Mesothelial cell of epicardium (in vitro differentiated cells): ENCODE results near the gene TANGO6. TPM values are rescaled to one million over a fixed set of nuclear protein-coding genes. Genes with fewer than 3 reads are reported as not detected.

ENCODE experiments used
- DNase-seq, 2 experiments: peaks; one replicate each; pipeline ENCODE4 v3.0.0; 2021; ENCODE audit warnings: low spot score in 2 of 2; ENCODE audit not compliant: unreplicated experiment in 2 of 2
- H3K27ac Mint-ChIP-seq: 2 replicates; pipeline ENCODE4 v1.8.0; 2021; ENCODE audit warnings: mixed read lengths
- H3K27me3 Mint-ChIP-seq: 2 replicates; pipeline ENCODE4 v1.8.0; 2021; ENCODE audit warnings: low read depth, mixed read lengths
- H3K36me3 Mint-ChIP-seq: 2 replicates; pipeline ENCODE4 v1.8.0; 2021; ENCODE audit warnings: mixed read lengths
- H3K4me1 Mint-ChIP-seq: 2 replicates; pipeline ENCODE4 v1.8.0; 2021; ENCODE audit warnings: mixed read lengths
- H3K4me3 Mint-ChIP-seq: 2 replicates; pipeline ENCODE4 v1.8.0; 2021; ENCODE audit warnings: mild to moderate bottlenecking, moderate library complexity, mixed read lengths
- H3K9me3 Mint-ChIP-seq: 2 replicates; pipeline ENCODE4 v1.8.0; 2021; ENCODE audit warnings: mixed read lengths
- total RNA-seq: library from RNA; stranded (reverse); gene quantifications from 3 replicates; pipeline ENCODE4 v1.2.1, GENCODE V29; 2021
- TF ChIP-seq, protein P1 (sequence below): fragments of 200-600 bp; sonication (generic); IDR thresholded peaks from one replicate; pipeline ENCODE4 v1.5.0; 2021; ENCODE audit warnings: antibody characterized with exemption; ENCODE audit not compliant: unreplicated experiment

TANGO6 gene
- total RNA-seq, 1 donor from 2014 or later, result 12.8 TPM

DNA sequence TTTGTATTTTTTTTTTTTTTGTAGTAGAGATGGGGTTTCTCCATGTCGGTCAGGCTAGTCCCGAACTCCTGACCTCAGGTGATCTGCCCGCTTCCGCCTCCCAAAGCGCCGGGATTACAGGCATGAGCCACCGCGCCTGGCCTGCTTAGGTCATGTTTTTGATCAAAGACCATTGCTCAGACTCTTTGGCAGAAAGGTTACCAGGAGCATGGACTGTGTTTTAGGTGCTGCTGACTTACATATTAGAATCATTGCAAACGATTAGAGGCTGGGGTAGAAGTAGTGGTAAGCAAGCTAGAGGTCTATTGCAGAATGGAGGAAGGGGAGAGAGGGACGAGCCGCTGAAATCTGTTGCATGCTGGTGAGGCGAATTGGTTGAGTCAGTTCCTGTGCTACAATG lies 79.8 kb downstream of the TANGO6 start:
- Mint-ChIP-seq H3K27me3 (no peaks in the 10 kb centered on the region), H3K4me1 (no peaks in the 10 kb centered on the region)
- TF ChIP-seq, protein P1, sequence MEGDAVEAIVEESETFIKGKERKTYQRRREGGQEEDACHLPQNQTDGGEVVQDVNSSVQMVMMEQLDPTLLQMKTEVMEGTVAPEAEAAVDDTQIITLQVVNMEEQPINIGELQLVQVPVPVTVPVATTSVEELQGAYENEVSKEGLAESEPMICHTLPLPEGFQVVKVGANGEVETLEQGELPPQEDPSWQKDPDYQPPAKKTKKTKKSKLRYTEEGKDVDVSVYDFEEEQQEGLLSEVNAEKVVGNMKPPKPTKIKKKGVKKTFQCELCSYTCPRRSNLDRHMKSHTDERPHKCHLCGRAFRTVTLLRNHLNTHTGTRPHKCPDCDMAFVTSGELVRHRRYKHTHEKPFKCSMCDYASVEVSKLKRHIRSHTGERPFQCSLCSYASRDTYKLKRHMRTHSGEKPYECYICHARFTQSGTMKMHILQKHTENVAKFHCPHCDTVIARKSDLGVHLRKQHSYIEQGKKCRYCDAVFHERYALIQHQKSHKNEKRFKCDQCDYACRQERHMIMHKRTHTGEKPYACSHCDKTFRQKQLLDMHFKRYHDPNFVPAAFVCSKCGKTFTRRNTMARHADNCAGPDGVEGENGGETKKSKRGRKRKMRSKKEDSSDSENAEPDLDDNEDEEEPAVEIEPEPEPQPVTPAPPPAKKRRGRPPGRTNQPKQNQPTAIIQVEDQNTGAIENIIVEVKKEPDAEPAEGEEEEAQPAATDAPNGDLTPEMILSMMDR, result no peak

DNA sequence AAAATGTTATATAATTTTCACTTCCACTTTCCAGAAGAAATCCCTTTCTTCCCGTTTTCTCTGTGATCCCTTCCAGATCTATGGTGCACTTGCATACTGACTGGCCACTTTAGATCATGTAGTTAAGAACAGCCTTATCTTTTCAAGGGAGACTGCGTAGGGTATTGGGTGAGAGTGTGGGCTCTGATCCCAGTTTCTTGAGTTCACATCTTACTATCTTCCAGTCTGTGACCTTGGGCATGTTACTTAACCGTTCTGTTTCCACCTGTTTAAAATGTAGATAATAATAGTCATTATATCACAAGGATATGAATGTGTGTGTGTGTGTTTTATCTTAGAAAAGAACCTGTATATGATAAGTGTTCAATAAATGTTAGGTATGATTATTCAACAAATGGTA lies 83.7 kb downstream of the TANGO6 start:
- H3K9me3 Mint-ChIP-seq, result no peaks in the 10 kb centered on the region
- no peak overlapping the region for H3K27ac Mint-ChIP-seq
- H3K4me3 Mint-ChIP-seq, result no peak overlapping the region
- DNase-seq, result no peak
- H3K4me1 Mint-ChIP-seq, result peaks cover 7% of the 10 kb centered on the region
- peaks cover 22% of the 10 kb centered on the region for H3K36me3 Mint-ChIP-seq
- H3K27me3 Mint-ChIP-seq, result no peaks in the 10 kb centered on the region
- TF ChIP-seq, protein P1, result no peak

More for the DNA sequence above, 79.8 kb downstream of the TANGO6 start:
- Mint-ChIP-seq H3K27ac (no peak overlapping the region), H3K36me3 (peaks cover 10% of the 10 kb centered on the region), H3K9me3 (no peaks in the 10 kb centered on the region), H3K4me3 (no peak overlapping the region)
- DNase-seq, result no peak

DNA sequence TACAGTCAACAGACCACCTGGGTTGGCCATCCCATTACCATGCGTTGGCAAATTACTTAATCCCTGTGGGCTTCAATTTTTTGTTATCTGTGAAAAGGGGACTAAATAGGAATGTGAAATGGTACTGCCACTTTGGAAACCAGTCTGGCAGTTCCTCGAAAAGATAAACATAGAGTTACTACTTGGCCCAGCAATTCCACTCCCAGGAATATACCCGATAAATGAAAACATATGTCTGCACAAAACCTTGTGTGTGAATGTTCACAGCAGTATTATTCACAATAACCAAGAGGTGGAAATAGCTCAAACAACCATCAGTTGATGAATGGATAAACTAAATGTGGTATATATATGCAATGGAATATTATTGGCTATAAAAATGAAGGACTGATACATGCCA lies 87.9 kb downstream of the TANGO6 start:
- Mint-ChIP-seq H3K9me3 (no peaks in the 10 kb centered on the region), H3K4me3 (no peak overlapping the region), H3K27me3 (no peaks in the 10 kb centered on the region), H3K27ac (no peak overlapping the region), H3K36me3 (peaks cover 30% of the 10 kb centered on the region), H3K4me1 (peaks cover 7% of the 10 kb centered on the region)
- DNase-seq, result no peak
- TF ChIP-seq, protein P1, result no peak

- Mint-ChIP-seq H3K27ac (no peak overlapping the region), H3K36me3 (peaks cover 14% of the 10 kb centered on the region), H3K9me3 (no peaks in the 10 kb centered on the region), H3K4me3 (no peak overlapping the region), H3K4me1 (peaks cover 17% of the 10 kb centered on the region), H3K27me3 (no peaks in the 10 kb centered on the region)
- TF ChIP-seq, protein P1, result no peak
- no peak for DNase-seq
Measured at GRCh38 chr16:68934402-68934801, 91.1 kb downstream of the TANGO6 start.

GRCh38 chr16:68935008-68935407 lies 91.7 kb downstream of the TANGO6 start:
- H3K27ac Mint-ChIP-seq, result peak overlapping the region; percentile 19
- no peaks in the 10 kb centered on the region for H3K9me3 Mint-ChIP-seq
- no peak for DNase-seq
- no peak overlapping the region for H3K4me3 Mint-ChIP-seq
- H3K27me3 Mint-ChIP-seq, result no peaks in the 10 kb centered on the region
- H3K36me3 Mint-ChIP-seq, result peaks cover 14% of the 10 kb centered on the region
- peaks cover 14% of the 10 kb centered on the region for H3K4me1 Mint-ChIP-seq
- TF ChIP-seq, protein P1, result no peak
